ENCODE data around the gene SLC29A2.

Gene SLC29A2

GRCh38 chr11:66346476-66347424, 24.8 kb downstream of the SLC29A2 start:
- DNase-seq: no peak

GRCh38 chr11:66345316-66345649, 26.3 kb downstream of the SLC29A2 start:
- no peak for DNase-seq

DNA sequence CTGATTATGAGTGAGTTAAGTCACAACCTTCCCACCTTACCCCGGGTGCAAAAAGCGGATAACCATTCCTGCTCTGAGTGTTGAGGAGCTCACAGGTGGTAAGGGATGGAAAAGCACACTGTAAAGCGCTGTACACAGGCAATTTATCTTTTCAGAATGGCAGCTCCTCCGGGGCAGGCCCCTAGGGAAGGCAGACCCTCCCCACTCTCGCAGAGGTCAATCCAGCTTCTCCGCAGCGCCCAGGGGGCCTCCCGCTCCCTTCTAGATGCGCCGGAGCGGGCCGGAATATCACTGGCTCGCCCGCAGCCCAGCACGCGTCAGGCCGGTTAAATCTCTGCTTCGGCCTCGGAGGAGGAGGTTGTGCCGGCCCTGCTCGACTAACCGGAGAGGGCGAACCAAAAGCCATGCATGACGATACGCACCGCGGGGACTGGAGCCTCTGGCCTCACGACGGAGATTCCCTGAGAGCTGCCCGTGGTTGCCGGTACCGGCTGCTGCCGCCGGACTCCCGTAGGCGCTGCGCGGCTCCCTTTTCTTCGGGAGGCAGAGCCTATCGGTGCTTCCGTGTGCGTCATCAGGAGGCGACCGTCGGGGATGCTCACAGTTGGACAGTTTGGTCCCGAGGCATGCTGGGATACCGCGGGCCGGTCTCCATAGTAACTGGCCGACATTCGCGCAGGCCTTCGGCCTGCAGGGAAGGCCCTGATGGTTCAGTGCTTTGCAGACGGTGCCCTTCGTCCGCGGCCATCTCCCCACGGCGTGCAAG, 26.8 kb downstream of the SLC29A2 start, which contains the start of gene BRMS1:
Gene BRMS1 (minus strand): TSS at position 555 of the 766 bp plus-strand sequence. CDS start 2,870 bp downstream, outside the sequence.
- peak; percentile 88 for DNase-seq

GRCh38 chr11:66343176-66343575, 28.4 kb downstream of the SLC29A2 start:
- no peak for DNase-seq

DNA sequence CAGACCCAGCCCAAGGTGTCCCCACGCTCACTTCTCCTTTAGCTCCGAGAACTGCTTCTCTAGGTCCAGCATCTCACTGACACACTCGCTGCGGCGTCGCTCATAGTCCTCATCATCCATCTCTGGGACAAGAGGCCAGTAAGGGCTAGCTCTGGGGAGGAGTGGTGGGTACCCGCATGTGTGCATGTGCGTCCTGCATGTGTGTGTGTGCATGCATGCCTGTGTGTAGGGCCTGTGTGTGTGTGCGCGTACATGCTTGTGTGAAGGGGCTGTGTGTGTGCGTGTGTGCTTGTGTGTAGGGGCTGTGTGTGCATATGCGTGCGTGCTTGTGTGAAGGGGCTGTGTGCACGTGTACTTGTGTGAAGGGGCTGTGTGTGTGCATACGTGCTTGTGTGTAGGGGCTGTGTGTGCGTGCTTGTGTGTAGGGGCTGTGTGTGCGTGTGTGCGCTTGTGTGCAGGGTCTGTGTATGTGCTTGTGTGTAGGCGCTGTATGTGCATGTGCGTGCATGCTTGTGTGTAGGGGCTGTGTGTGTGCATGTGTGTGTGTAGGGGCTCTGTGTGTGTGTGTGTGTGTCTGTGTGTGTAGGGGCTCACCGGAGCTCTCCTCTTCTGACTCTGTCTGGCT, 29.9 kb downstream of the SLC29A2 start:
- no peak for DNase-seq

DNA sequence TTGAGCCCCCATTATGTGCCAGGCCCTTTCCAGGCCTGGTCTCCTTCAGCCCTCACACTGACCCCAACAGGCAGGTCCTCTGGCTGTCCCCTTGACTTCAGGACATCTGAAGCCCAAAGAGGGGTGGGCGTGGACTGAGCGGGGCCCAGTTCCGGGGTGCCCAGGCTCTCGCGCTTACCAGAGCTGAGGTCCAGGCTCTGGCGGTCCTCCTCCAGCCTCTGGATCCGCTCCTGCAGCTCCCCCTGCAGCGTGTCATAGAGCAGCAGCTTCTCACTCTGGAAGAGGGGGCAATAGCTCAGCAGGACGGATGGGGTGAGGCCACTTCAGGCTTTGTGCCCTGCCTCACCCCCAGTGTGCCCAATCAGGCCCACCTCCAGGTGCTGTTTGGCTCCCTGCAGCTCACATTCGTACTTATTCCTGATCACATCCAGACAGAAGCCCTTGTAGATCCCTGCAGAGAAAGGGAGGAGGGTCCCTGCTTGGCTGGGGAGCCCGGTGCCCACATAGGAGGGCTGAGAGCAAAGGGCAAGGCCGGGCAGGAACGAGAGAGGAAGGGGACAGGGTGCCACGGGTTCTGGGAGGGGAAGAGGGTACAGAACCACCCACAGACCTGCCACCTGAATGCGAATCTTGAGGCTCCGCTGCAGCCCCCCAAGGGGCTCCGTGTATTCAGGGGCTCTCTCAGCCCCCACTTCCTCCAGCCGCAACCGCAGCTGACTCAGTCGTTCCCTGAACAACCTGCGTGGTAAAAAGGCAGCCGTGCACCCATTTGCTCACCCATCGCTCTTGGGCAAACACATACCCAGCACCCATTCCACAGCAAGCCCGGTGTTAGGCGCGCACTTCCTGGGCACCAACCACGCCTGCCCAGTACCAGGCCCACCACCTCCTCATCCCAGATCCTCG, 30.7 kb downstream of the SLC29A2 start:
- DNase-seq: no peak

DNA sequence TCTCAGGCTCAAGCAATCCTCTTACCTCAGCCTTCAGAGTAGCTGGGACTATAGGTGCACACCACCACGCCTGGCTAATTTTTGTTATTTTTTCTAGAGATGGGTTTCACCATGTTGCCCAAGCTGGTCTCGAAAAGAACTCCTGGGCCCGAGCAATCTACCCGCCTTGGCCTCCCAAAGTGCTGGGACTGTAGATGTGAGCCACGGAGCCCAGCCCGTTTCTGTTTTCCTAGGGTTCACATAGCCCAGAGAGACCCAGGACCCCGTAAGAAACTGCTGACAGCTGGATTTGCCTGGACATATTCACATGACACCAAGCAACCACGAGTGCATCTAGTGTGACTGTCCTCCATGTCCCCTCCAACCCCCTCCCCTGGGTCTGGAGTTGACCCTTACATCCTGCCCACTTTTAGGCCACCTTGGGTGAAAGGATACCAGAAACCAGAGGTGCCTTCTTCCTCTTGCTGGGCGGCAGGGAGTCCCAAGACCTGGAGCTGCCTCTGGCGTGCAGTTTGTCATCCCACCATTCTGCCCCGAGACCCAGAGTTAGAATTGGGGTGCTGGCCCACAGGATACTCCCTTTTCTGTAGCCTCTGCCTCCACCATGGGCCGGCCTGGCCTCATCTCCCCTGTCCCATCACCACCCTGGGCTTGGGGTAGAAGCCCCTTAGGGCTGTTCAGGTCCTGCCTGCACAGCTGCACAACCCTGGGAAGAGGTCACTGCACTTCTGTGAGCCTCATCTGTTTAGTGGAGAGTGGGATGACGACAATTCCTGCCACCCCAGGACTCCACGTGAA, 31.7 kb downstream of the SLC29A2 start:
- DNase-seq: no peak

DNA sequence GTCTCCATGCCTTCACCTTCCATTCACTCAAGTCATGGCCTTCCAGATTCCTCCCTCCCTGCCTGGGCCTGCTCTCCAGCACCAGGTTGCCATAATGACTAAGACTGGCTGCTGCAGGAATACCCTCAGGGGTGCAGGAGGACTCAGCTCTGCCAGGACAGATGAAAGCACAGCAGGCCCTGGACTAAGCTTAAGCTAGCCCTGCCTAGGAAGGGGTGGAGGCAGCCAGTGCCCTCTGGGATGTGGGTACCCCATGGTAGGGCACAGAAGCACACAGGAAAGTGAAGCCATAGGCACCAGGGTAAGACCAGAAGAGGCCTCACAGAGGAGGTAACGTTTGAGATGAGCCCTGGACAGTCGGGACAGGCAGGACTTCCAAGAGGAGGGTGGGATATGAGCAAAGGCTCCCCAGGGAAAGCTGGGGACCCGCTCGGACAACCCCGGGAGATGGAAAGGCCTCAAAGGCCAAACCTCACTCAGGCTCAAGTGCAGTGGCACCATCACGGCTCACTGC, 32.3 kb downstream of the SLC29A2 start:
- no peak for DNase-seq

DNA sequence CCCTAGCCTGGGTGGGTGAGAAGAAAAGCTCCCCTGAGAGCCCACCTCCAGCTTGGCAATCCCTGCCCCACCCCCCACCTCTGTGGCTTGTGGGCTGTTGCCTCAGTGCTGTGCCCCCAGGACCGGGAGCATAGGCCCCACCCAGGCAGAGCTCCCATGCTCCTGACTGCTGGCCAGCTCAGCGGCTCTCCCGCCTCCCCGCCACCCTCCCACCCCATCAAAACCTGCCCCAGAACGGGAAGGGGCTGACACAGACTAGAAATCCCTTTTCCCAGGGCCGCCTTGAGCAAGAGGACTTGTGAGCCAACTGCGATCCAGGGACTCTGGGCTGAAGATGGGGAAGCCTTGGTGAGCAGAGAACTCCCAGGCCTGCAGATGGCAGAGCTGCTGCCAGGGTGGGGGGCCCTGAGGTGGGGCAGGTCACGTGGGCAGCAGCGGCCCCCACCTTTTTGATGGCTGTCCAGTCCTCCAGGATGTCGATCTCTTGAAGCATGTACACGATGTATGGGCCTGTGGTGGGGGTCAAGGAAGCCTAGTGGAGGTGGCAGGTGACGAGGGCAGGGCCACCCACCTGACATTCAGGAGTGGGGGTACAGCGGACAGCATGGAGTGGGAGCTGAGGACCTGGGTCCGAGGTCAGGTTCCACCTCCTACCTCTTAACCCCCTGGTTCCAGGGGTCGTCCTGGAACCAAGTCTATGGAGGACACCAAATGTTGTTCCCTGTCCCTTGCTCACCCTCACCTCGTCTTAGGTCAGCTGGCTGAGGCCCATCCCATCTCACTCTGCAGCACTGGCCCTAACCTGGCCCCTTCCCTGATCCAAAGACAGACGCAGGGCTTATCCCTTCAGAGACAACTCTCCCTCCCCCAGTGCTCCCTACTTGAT, 33.0 kb downstream of the SLC29A2 start:
- DNase-seq: no peak

DNA sequence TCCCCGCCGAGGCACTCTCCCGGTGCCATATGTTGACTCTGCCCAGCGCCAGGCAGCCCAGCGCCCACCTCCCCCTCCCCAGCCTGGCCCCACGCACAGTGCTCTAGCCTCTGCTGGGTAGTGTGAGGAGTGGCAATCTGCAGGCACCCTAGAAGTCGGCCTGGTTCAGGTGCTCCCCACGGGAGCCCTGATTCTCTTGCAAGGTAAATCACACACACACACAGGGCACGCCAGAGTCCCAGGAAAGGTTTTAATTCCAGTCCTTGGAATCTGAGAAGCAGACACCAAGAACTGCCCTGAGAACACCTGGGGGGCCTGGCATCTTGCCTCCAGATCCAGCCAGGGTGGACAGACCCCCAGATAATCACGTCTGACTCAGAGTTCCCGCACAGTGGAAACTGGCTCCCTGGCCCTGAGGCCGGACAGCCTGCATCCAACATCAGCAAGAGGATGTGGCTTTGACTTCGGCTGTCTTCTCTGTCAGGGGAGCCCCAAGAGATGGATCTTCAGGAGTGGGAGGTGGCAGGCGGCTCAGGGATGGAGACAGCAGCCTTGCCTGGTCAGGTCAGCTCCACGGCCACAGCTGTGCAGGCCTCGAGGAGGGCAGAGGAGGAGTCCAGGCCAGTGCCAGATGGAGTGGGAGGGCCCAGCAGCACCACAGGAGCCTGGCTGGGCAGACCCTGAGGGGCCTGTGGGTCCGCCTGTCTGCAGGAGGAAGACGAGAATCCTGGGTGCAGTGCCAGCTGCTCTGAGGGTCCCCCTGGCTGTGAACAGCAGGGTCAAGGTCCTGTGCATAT, 34.3 kb downstream of the SLC29A2 start:
- DNase-seq: no peak

DNA sequence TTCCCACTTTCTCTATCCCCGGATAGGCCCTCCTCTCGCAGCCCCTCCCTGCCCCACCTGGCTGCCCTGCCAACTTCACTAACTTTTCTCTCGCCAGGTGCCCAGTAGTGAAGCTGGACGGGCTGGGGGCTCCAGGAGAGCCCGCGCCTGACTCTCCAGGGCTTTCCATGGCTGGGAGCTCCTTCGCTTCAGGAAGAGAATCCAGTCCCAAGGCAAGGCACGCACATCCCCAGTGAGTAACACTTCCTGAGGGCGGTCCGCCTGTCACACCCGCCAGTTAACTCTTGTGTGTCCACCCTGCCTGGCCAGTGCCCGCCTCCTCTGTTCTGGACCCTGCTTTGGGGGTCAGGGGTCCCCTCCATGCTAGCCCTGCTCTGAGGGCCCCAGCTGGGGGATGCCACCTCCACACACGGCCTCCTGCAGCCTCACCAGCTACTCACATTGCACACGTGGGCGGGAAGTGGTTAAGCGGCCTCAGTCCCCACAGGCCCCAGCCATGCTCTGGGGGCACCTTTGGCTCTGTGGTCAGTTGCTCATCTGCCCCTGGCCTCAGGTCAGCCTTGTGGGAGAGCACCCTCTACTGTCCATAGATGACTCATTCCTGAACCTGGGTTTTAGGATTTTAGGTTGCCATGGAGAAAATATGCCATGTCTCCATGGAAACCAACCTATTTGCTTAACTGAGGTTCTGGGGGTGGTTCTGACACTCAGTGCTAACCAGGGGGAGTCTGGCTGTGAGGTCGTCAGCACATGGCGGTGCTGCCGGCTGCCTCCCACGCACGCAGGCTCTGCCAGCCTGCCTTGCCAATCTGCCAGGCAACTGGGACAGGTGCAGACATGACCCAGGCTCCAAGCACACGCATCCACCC, 35.1 kb downstream of the SLC29A2 start, which contains the start of gene RIN1:
Gene RIN1 (minus strand): TSS at position 201 of the 869 bp plus-strand sequence. CDS start 32 bp downstream, at position 169.
- DNase-seq: no peak

GRCh38 chr11:66335531-66336233, 35.9 kb downstream of the SLC29A2 start:
- no peak for DNase-seq

GRCh38 chr11:66334605-66335442, 36.7 kb downstream of the SLC29A2 start:
- no peak for DNase-seq

- no peak for DNase-seq
Observed at GRCh38 chr11:66333896-66334604, 37.5 kb downstream of the SLC29A2 start.

- DNase-seq: no peak
Observed at GRCh38 chr11:66333220-66333877, 38.2 kb downstream of the SLC29A2 start.

Measured in activated effector memory CD4-positive, alpha-beta T cell treated with Interleukin-2 at 50 U/mL for 16 hours (primary cell).